Femur (tissue), 1 donor: ENCODE measurements around the gene HK1.

Experiments
- DNase-seq: peaks from one replicate; pipeline ENCODE4 v3.0.0-alpha.2; 2017

Gene HK1

DNA sequence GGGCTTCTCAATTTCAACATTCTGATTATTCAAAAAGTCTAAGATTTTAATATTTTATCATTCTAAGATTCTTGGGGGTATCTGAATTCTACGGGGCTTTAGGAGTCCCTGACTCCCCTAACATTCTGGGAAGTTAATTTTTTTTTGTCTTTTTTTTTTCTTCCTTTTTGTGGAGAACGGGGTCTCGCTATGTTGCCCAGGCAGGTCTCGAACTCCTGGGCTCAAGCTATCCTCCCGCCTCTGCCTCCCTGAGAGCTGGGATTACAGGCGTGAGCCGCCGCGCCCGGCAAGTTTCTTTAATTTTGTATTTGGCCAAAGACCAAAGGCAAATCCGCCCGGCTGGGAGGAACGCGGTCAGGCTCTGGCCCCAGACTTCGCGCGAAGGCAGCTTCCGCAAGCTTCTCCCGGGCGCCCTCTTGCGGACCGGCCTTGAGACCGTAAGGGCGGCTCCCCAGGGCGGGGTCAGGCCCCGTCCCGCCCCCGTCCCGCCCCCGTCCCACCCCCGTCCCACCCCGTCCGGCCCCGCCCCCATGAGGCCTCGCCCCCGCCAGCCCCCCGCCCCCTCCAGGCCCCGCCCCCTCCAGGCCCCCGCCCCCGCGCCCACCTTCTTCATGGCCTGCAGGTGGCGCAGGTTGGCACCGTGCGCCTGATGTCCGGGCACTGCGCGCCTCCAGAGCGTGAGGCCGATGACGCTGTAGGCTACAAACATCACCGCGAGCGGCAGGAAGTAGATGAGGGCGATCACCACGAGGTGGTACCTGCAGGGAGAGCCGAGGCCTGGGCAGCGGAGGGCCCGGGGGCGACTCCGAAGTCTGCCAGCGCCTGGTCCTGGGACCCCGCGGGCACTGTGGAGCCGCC is 130.3 kb downstream of the HK1 start:
- DNase-seq: peak; percentile 95

DNA sequence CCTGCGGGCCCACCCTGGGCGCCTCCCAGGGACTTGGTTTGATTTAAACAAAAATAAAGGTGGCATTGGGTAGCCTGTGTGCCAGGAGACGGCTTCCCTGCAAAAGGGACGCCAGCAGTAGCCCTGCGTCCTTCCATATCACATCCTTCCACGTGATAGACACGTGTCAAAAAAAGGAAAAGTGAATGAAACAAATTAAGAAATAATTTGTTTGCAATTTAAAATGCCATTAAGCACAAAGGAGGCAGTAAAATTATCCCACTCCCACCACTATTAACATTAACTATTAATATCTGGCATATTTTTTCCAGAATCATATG is 130.8 kb downstream of the HK1 start:
- no peak for DNase-seq

- DNase-seq: peak; percentile 50
Observed at GRCh38 chr10:69409968-69410367, 131.7 kb downstream of the HK1 start.

DNA sequence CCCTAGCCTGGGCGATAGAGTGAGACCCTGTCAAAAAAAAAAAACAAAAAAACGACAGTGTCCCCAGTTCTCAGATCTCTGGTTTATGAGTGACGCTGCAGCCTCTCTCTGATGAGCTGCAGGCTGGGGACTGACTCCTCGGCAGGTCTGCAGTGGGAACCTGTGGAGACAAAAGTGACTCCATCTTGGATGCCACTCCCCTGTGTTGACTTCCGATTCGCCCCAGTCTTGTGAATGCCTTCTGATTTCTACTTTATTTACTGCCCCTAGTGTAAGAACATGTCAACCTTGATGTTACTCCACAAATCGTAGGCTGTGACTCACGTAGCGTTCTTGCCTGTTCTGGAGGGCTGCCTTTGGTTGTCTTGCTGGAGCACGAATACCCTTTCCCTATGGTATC is 132.2 kb downstream of the HK1 start:
- no peak for DNase-seq

DNA sequence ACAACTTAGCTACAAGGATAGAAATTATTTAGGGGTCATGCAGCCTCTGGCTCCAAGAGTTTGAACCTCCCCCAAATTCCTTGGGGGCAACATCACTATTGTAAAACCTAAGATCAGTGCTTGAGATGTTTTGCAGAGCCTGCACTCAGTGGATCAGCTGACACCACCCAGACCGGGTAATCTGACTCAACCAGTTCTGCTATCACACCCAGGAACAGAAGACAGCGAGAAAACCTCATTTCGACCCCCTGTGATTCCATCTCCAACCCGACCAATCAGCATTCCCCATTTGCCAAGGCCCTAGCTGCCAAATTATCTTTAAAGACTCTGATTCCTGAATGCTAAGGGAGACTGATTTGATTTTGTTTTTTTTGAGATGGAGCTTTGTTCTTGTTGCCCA is 133.2 kb downstream of the HK1 start:
- DNase-seq: no peak

GRCh38 chr10:69412232-69412790 is 134.0 kb downstream of the HK1 start:
- no peak for DNase-seq

DNA sequence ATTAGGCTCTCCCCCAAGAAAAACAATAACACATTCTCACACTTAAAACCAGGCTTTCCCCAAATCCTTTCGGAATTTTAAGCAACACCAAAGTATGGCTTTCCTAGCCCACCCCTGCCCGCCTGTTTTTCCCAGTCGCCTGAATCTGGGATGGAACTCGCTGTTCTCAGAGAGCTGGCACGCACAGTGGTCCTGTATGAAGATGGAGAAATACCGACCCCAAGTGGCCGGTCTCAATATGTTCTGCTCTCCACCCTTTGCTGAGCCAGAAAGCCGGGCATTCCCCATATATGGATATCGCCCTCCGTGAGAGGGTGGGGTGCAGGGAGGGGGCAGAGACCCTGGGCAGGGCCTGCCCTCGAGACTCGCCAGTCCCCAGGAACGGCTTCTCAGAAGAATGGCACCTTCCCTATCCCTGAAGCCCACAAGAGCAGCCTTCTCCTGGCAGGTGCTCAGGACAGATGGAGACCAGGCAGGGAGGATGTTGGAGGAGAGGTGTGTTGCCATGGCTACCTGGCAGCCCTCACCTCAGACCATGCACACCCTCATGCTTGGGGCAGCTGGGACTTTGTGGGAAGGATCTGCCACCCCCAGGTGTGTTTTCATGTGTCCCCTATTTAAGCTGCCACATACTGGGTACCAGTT is 135.0 kb downstream of the HK1 start:
- DNase-seq: peak; percentile 65

- no peak for DNase-seq
Observed at GRCh38 chr10:69414036-69415018, 136.0 kb downstream of the HK1 start.

DNA sequence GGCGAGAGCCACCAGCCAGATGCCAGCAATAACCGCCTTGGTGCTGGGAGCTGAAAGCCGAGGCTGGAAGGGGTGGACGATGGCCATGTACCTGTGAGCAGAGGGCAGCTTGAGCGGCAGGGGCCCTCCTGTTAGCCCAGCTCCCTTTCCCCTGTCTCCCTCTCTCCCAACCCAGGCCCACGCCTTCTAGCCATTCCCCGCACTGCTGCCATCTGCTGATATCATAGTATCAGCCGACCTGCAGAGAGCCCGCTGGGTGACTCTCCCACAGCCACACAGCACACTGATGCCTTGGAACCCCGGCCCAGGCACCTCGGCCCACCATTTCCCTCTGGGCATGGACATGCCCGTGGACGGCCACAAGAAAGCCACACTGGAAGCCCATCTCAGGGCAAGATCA is 136.8 kb downstream of the HK1 start:
- no peak for DNase-seq

DNA sequence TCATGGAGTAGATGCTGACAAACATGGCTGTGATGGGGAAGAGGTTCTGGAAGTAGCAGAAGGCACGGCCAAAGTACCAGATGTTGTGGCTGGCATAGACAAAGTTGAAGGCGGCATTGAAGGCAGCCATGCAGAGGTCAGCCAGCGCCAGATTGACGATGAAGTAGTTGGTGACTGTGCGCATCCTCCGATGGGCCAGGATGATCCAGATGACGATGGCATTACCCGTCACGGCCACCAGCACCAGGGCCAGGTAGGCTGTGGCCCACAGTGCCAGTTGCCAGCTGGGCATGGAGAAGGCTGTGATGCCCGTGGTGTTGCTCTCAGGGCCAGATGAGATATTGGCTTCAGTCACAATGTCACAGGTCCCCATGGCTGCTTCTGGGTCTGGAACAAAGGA is 137.7 kb downstream of the HK1 start:
- DNase-seq: no peak

DNA sequence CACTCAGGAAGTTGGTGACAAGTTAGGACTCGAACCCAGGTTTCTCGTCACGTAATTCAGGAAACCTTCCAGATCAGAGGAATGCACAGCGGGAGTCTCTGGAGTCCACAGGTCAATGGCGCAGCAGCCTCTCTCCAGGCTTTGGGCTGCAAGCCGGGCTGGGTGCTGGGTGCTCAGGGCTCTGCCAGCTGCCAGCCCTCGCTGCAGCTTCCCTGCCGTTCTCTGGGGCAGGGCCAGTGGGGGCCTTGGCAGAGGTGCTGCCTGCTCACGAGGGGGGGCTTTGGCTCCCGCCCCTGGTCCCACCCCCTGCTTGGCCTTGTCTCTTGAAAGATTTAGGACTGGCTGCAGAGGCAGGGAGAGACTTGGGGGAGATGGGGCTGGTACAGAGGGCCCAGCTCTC is 138.4 kb downstream of the HK1 start, which contains the start of gene TACR2:
Gene TACR2, minus strand, starts transcription at position 224 of the 400 bp plus-strand sequence. CDS start 595 bp downstream, outside the sequence.
- no peak for DNase-seq

DNA sequence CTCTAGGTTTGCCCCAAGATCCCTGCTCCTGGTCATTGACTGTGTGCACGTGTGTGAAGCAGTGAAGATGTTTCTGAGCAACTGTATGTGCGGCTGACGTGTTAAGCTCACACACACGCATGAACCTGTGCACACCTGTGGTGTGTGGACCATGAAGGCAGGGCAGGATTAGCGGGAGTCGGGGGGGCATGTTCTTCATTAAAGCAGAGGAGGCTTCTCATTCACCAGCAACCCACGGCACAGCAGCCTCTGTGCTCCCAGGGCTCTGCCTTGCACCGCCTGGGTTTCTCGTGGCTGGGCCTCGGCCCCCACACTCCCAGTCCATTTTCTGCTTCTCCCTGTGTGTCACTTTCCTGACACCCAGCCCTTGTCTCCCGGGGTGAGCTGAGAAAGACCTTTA is 139.2 kb downstream of the HK1 start:
- no peak for DNase-seq

DNA sequence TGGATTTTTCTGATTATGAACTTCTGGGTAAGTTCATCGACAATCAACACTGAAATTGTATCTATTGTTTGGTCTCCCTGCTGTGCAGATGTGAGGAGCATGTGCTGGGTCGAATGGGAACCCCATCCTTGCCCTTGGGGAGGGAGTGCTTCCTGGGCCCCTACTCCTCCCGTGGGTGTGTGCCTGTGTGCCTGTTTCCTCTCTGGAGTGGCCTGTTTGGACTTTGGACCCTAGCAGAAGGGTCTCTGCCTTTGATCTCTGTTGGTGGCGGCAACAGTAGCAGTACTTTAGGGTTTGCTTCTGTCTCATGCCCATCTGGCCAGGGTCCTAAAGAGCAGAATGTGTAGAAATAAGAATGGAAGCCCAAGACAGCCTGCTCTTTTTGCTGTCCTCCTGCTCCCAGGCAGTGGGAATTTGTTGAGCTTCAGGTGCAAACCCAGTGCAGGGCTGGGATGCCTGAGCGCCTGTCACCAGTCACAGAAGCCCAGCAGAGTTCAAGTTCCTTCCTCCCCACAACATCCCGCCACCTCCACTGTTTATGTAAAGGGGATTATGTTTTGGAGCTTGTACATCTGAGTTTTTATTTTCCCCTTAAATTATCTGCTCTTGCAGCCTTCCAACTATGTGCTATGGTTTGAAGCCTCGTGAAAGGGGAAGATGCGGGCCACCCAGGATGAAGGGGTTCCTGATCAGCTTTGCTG is 139.9 kb downstream of the HK1 start:
- DNase-seq: no peak

- no peak for DNase-seq
Observed at GRCh38 chr10:69419096-69419743, 140.9 kb downstream of the HK1 start.

GRCh38 chr10:69419744-69420126 is 141.4 kb downstream of the HK1 start:
- no peak for DNase-seq

DNA sequence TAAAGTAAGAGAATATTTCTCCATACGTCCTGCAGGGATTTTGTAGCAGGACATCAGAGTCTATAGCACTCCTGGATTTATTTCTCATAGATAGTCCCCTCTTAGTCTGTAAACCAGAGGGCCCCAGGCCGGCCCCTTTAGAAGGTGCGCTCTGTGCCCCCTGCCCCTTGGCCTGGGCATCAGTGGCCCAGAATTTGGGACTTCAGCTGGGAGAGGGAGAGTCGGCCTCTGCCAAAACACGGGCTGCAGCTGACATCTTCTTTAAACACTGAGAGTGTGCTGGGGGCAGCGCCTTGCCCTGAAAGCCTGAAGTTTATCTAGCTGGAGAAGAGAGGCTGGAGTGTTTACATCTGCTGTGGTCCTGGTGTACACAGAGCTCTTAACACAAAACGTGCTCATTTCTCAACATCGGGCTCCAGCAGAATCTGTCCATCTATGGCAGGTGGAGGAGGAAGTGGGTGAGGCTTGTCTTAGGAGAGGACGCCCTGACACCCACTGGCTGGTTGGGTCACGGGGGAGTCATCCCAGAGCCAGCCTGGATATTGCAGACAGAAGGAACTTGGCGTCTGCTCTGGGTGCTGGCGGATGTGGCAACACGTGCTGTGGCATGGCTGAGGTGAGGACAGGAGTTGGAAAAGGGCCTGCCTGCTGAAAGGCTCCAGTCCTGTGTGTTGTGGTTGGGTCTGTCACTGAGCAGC is 143.5 kb downstream of the HK1 start:
- DNase-seq: no peak

DNA sequence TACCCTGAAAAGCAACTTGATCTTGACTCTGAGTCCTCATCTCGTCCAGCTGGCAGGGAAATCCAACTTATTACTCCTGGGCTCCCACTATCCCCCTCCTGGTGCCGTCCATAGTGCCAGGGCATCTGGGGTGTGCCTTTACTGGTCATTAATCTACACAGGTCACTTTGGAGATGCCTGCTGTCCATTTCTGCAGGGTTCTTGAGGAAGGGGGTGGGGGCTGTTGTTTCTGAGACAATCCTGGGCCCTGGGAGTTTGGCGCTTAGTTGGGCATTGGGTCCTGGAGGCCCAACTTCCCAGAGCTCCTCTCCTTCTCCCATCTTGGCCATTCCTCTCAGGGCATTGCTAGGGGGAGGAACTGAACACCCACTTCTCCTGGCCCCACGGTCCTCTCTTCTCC is 144.4 kb downstream of the HK1 start:
- DNase-seq: no peak

DNA sequence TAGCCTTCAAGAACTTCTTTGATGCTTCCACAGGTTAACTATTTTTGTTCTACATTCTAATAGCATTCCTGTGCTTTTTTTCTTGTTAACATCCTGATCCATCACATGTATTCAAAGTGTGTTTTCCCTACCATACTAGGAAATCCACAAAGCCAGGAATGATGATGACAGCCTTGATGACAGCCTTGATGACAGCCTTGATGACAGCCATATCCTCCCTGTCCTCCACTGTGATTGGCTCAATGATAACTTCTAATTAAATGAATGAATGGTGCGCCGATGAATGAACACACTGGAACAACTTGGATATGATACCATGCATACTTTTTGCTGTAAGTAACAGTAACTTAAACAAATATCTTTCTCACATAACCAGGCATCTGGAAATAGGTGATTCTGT is 146.7 kb downstream of the HK1 start:
- DNase-seq: no peak

- no peak for DNase-seq
Observed at GRCh38 chr10:69425511-69426298, 147.4 kb downstream of the HK1 start.

GRCh38 chr10:69426376-69426727 is 148.1 kb downstream of the HK1 start:
- no peak for DNase-seq
